H9 (cell line): Measurements from ENCODE around the gene KIAA2012. TPM values are rescaled to one million over a fixed set of nuclear protein-coding genes. Genes with fewer than 3 reads are reported as not detected.

Experiments used
- DNase-seq: peaks from one replicate; pipeline ENCODE4 v3.0.0-alpha.2; 2017
- H2AFZ ChIP-seq: one replicate; pipeline ENCODE4 v1.6.1; 2013; ENCODE audit warnings: mild to moderate bottlenecking, low read length, control low read depth, moderate library complexity
- H2AK5ac ChIP-seq: 2 replicates; pipeline ENCODE4 v1.6.1; 2013; ENCODE audit warnings: low read length, control low read depth, mixed read lengths; ENCODE audit not compliant: insufficient read length
- H2BK120ac ChIP-seq: one replicate; pipeline ENCODE4 v1.6.1; 2013; ENCODE audit warnings: low read depth, mild to moderate bottlenecking, low read length, control low read depth, inconsistent platforms; ENCODE audit not compliant: poor library complexity, severe bottlenecking
- H2BK12ac ChIP-seq: 2 replicates; pipeline ENCODE4 v1.6.1; 2013; ENCODE audit warnings: low read length, control low read depth, mixed read lengths, low read depth; ENCODE audit not compliant: insufficient read length
- H2BK15ac ChIP-seq: 2 replicates; pipeline ENCODE4 v1.6.1; 2013; ENCODE audit warnings: low read depth, low read length, control low read depth
- H2BK20ac ChIP-seq: one replicate; pipeline ENCODE4 v1.6.1; 2013; ENCODE audit warnings: low read depth, mild to moderate bottlenecking, low read length, control low read depth, inconsistent platforms; ENCODE audit not compliant: poor library complexity, severe bottlenecking
- H2BK5ac ChIP-seq: 2 replicates; pipeline ENCODE4 v1.6.1; 2013; ENCODE audit warnings: low read length, control low read depth, mixed read lengths; ENCODE audit not compliant: insufficient read length
- H3K14ac ChIP-seq: 2 replicates; pipeline ENCODE4 v1.6.1; 2013; ENCODE audit warnings: low read length, control low read depth; ENCODE audit not compliant: insufficient read depth
- H3K18ac ChIP-seq: 2 replicates; pipeline ENCODE4 v1.6.1; 2013; ENCODE audit warnings: low read depth, mild to moderate bottlenecking, mixed read lengths, low read length, control low read depth; ENCODE audit not compliant: insufficient read length
- H3K23ac ChIP-seq: 2 replicates; pipeline ENCODE4 v1.6.1; 2013; ENCODE audit warnings: low read length, control low read depth, mixed read lengths, low read depth; ENCODE audit not compliant: insufficient read length
- H3K23me2 ChIP-seq: 2 replicates; pipeline ENCODE4 v1.6.1; 2013; ENCODE audit warnings: low read depth, mild to moderate bottlenecking, mixed read lengths, low read length, control low read depth; ENCODE audit not compliant: insufficient read length, poor library complexity, severe bottlenecking
- H3K27ac ChIP-seq: 2 replicates; pipeline ENCODE4 v1.5.1; 2013; ENCODE audit warnings: low read length, control low read depth, mixed read lengths, low read depth; ENCODE audit not compliant: insufficient read length
- H3K27me3 ChIP-seq: 2 replicates; pipeline ENCODE4 v1.6.1; 2013; ENCODE audit warnings: low read length, control low read depth, inconsistent platforms; ENCODE audit not compliant: insufficient read depth
- H3K4ac ChIP-seq: 2 replicates; pipeline ENCODE4 v1.6.1; 2013; ENCODE audit warnings: low read depth, mild to moderate bottlenecking, control low read depth, inconsistent platforms, low read length, moderate library complexity
- H3K4me1 ChIP-seq: 2 replicates; pipeline ENCODE4 v1.6.1; 2013; ENCODE audit warnings: low read length, control low read depth, inconsistent platforms; ENCODE audit not compliant: insufficient read depth
- H3K4me2 ChIP-seq: 2 replicates; pipeline ENCODE4 v1.6.1; 2013; ENCODE audit warnings: low read length, control low read depth, mixed read lengths; ENCODE audit not compliant: insufficient read length, insufficient read depth
- H3K56ac ChIP-seq: 2 replicates; pipeline ENCODE4 v1.6.1; 2013; ENCODE audit warnings: low read depth, mild to moderate bottlenecking, mixed read lengths, low read length, control low read depth; ENCODE audit not compliant: insufficient read length
- H3K79me1 ChIP-seq: 2 replicates; pipeline ENCODE4 v1.6.1; 2013; ENCODE audit warnings: low read depth, mild to moderate bottlenecking, moderate library complexity, low read length, control low read depth, inconsistent platforms; ENCODE audit not compliant: insufficient read depth, poor library complexity, severe bottlenecking
- H3K79me2 ChIP-seq: 2 replicates; pipeline ENCODE4 v1.6.1; 2013; ENCODE audit warnings: low read length, control low read depth, inconsistent platforms; ENCODE audit not compliant: insufficient read depth
- H3K9ac ChIP-seq: 2 replicates; pipeline ENCODE4 v1.6.1; 2013; ENCODE audit warnings: low read length, control low read depth, mixed read lengths; ENCODE audit not compliant: insufficient read length; ENCODE audit errors: extremely low read depth
- H3K9me3 ChIP-seq: one replicate; pipeline ENCODE4 v1.6.1; 2013; ENCODE audit warnings: low read depth, low read length, inconsistent platforms; ENCODE audit not compliant: control insufficient read depth
- H3T11ph ChIP-seq: one replicate; pipeline ENCODE4 v1.6.1; 2013; ENCODE audit warnings: mild to moderate bottlenecking, low read length, control low read depth, inconsistent platforms
- H4K20me1 ChIP-seq: one replicate; pipeline ENCODE4 v1.6.1; 2013; ENCODE audit not compliant: control insufficient read depth, insufficient read length, insufficient read depth
- H4K5ac ChIP-seq: 2 replicates; pipeline ENCODE4 v1.6.1; 2013; ENCODE audit warnings: low read depth, mild to moderate bottlenecking, mixed read lengths, low read length, control low read depth; ENCODE audit not compliant: insufficient read length
- H4K8ac ChIP-seq: replicated peaks from 2 replicates; pipeline ENCODE4 v1.6.1; 2013; ENCODE audit warnings: low read length, control low read depth, mixed read lengths, low read depth; ENCODE audit not compliant: insufficient read length
- H4K91ac ChIP-seq: 2 replicates; pipeline ENCODE4 v1.6.1; 2013; ENCODE audit warnings: low read depth, mild to moderate bottlenecking, moderate library complexity, mixed read lengths, low read length, control low read depth; ENCODE audit not compliant: insufficient read length
- H3K27ac Mint-ChIP-seq, 3 experiments: 2 replicates in 2 of 3; 3 replicates in 1 of 3; pipeline ENCODE4 v1.8.0; 2020 to 2021; ENCODE audit warnings: mixed read lengths in 3 of 3, mild to moderate bottlenecking in 1 of 3, moderate library complexity in 1 of 3
- H3K27me3 Mint-ChIP-seq: 2 replicates; pipeline ENCODE4 v1.8.0; 2021; ENCODE audit warnings: low read depth, mild to moderate bottlenecking, moderate library complexity, mixed read lengths
- H3K36me3 Mint-ChIP-seq, 3 experiments: 2 replicates in 2 of 3; 3 replicates in 1 of 3; pipeline ENCODE4 v1.8.0; 2020 to 2021; ENCODE audit warnings: low read depth in 3 of 3, mixed read lengths in 3 of 3; ENCODE audit not compliant: insufficient read depth in 1 of 3
- H3K4me1 Mint-ChIP-seq, 2 experiments: 2 replicates each; pipeline ENCODE4 v1.8.0; 2020; ENCODE audit warnings: mixed read lengths in 2 of 2
- H3K4me3 Mint-ChIP-seq, 2 experiments: 2 replicates in 1 of 2; 3 replicates in 1 of 2; pipeline ENCODE4 v1.8.0; 2020 to 2021; ENCODE audit warnings: mild to moderate bottlenecking in 2 of 2, mixed read lengths in 2 of 2, moderate library complexity in 1 of 2
- H3K9me3 Mint-ChIP-seq, 2 experiments: 2 replicates in 1 of 2; 3 replicates in 1 of 2; pipeline ENCODE4 v1.8.0; 2020; ENCODE audit warnings: mild to moderate bottlenecking in 2 of 2, mixed read lengths in 2 of 2, moderate library complexity in 1 of 2
- CTCF ChIP-seq: fragments of 200-600 bp; sonication (generic); conservative IDR thresholded peaks from 3 replicates; pipeline ENCODE4 v1.8.0; 2021; ENCODE audit warnings: antibody characterized with exemption, mild to moderate bottlenecking
- WGBS: extraction: QIAGEN DNeasy Blood & Tissue Kit; methylation state at CpG from one replicate; pipeline ENCODE4 v1.1.7; 2013; ENCODE audit warnings: missing lambda C conversion rate, low lambda C conversion rate, mixed read lengths; ENCODE audit not compliant: insufficient read length; ENCODE audit errors: extremely low coverage; 5-methylcytosine and 5-hydroxymethylcytosine counted together
- total RNA-seq: library from RNA; stranded (reverse); gene quantifications from 2 replicates; pipeline ENCODE4 v1.2.1, GENCODE V29; 2021

Gene KIAA2012
- total RNA-seq, 1 experiment from 2014 or later = not detected

- Histone ChIP-seq H3K23me2 (no peaks in the 10 kb centered on the region), H3K14ac (no peak overlapping the region), H4K91ac (no peak overlapping the region), H4K20me1 (no peaks in the 10 kb centered on the region), H3K27me3 (no peaks in the 10 kb centered on the region), H2AK5ac (no peak overlapping the region), H3K4me1 (no peaks in the 10 kb centered on the region), H3K79me2 (no peaks in the 10 kb centered on the region), H2BK5ac (no peak overlapping the region), H3K79me1 (no peaks in the 10 kb centered on the region), H3K9me3 (no peaks in the 10 kb centered on the region), H3K23ac (no peak overlapping the region), H3K27ac (no peak overlapping the region), H2BK20ac (no peak overlapping the region), H2AFZ (no peak overlapping the region), H3K4me2 (peak overlapping the region; percentile 24), H3K9ac (no peak overlapping the region), H2BK15ac (no peak overlapping the region), H4K8ac (no peak overlapping the region), H3K56ac (no peak overlapping the region), H3K4ac (no peak overlapping the region), H4K5ac (no peak overlapping the region), H2BK120ac (no peak overlapping the region), H3T11ph (no peak overlapping the region), H2BK12ac (no peak overlapping the region), H3K18ac (no peak overlapping the region)
- peaks cover 15 to 17% of the 10 kb centered on the region in 2 experiments for H3K4me1 Mint-ChIP-seq
- no peak for TF ChIP-seq CTCF
- H3K27ac Mint-ChIP-seq = no peak overlapping the region
- H3K9me3 Mint-ChIP-seq = peaks cover 2 to 4% of the 10 kb centered on the region in 2 experiments; a peak in 3 of 5 replicates
- peaks cover 42% of the 10 kb centered on the region for H3K27me3 Mint-ChIP-seq
- peaks cover 0 to 2% (median under 1%) of the 10 kb centered on the region in 3 experiments; a peak in 4 of 7 replicates for H3K36me3 Mint-ChIP-seq
- WGBS = no CpG with 5 or more reads among the region's 32 CpGs
- peak overlapping the region; percentile 42 to 50; a peak in 4 of 5 replicates for H3K4me3 Mint-ChIP-seq
- peak; percentile 75 for DNase-seq
Observed at GRCh38 chr2:202171241-202171825, 98.3 kb downstream of the KIAA2012 start.
